Left ventricle myocardium inferior (tissue), 1 donor: Measurements from ENCODE around the gene STK25. TPM values are rescaled to one million over a fixed set of nuclear protein-coding genes. Genes with fewer than 3 reads are reported as not detected.

Experiments used
- DNase-seq: peaks from one replicate; pipeline ENCODE4 v3.0.0-alpha.2; 2020
- H3K27ac ChIP-seq: fragments of 200-600 bp; replicated peaks from 2 replicates; pipeline ENCODE4 v1.8.0; 2021
- H3K27me3 ChIP-seq: fragments of 200-600 bp; 2 replicates; pipeline ENCODE4 v1.8.0; 2021; ENCODE audit warnings: low read depth
- H3K36me3 ChIP-seq: fragments of 200-600 bp; 2 replicates; pipeline ENCODE4 v1.8.0; 2021
- H3K4me1 ChIP-seq: fragments of 200-600 bp; 2 replicates; pipeline ENCODE4 v1.8.0; 2021
- H3K4me3 ChIP-seq: fragments of 200-600 bp; 2 replicates; pipeline ENCODE4 v1.8.0; 2021; ENCODE audit warnings: mild to moderate bottlenecking, moderate library complexity
- H3K9me3 ChIP-seq: fragments of 200-600 bp; replicated peaks from 2 replicates; pipeline ENCODE4 v1.8.0; 2021
- CTCF ChIP-seq: fragments of 200-600 bp; IDR thresholded peaks from 2 replicates; pipeline ENCODE4 v1.8.0; 2021; ENCODE audit warnings: antibody characterized with exemption, mild to moderate bottlenecking, borderline replicate concordance
- intact Hi-C: fragments of 100-400 bp; cut with micrococcal nuclease; formaldehyde crosslinking; loops from one replicate; pipeline ENCODE4 v1.11.0; 2022
- total RNA-seq: library from RNA; stranded (reverse); fragmentation: NEBNext Ultra II Directional; extraction: Animal tissue kit (Norgen Biotek cat#: 25700); gene quantifications from one replicate; pipeline ENCODE4 v1.2.1, GENCODE V29; 2021
- donor health status: DM: no; HTN: yes; CAD: no; lungs with severe emphysema.

The STK25 gene
- total RNA-seq, 1 donor from 2014 or later = 89.1 TPM

DNA sequence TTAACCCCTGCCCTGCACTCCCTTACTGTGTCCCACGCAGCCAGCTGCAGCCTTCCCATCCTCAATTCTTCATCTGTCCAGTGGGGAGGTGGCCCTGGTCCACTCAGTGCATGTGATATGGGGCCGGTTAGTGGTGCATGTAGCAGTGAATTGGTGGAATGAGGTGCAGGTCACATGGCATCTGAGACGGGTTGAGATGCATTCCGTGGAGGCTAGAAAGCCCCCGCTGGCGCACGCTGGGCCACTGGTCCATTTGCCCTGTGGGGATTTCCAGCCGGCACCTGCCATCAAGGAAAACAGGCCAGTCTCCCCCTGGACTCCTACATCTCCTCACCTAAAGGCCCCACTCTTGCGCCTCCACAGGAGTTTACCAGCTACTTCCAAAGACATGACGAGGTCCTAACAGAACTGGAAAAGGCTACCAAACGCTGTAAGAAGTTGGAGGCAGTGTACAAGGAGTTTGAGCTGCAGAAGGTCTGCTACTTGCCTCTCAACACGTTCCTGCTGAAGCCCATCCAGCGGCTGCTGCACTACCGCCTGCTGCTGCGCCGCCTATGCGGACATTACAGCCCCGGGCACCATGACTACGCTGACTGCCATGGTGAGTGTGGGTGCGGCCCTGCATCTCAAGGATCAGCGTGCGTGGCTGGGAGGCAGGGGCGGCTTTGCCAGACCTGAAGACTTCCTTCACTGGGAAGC, 40.5 kb downstream of the STK25 start:
- intact Hi-C loops = no loop called here
- Histone ChIP-seq H3K4me3 (no peak overlapping the region), H3K27ac (no peak overlapping the region), H3K9me3 (no peaks in the 10 kb centered on the region), H3K36me3 (peaks cover 23% of the 10 kb centered on the region), H3K27me3 (no peaks in the 10 kb centered on the region), H3K4me1 (no peaks in the 10 kb centered on the region)
- TF ChIP-seq CTCF = no peak
- no peak for DNase-seq

- Histone ChIP-seq H3K4me1 (no peaks in the 10 kb centered on the region), H3K9me3 (no peaks in the 10 kb centered on the region), H3K4me3 (no peak overlapping the region), H3K27me3 (no peaks in the 10 kb centered on the region), H3K27ac (no peak overlapping the region), H3K36me3 (peaks cover 29% of the 10 kb centered on the region)
- TF ChIP-seq CTCF = no peak
- DNase-seq = no peak
- intact Hi-C loops = no loop called here
These were observed 42.2 kb downstream of the STK25 start for GRCh38 chr2:241466230-241466629.

DNA sequence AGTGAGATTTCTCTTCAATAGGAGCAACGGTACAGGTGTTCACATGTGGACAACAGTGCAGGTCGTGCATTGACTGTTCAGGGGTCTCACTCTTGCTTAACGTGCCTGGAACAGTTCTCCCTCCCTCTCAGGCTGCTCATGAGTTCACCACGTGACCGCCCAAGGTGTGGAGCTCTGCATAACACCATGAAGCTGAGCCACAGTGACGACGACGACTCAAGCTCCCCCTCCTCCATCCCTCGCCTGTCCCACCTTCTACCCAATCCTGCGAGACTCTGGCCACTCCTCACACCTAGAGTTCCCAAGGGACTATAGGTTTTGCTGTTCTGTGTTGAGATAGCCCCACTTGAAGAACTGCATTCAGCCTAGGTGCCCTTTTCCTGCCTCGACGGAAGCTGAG, 42.8 kb downstream of the STK25 start:
- H3K27me3 ChIP-seq = no peaks in the 10 kb centered on the region
- DNase-seq = no peak
- intact Hi-C loops = no loop called here
- no peak for TF ChIP-seq CTCF
- peaks cover 29% of the 10 kb centered on the region for H3K36me3 ChIP-seq
- no peaks in the 10 kb centered on the region for H3K4me1 ChIP-seq
- no peaks in the 10 kb centered on the region for H3K9me3 ChIP-seq
- H3K4me3 ChIP-seq = no peak overlapping the region
- no peak overlapping the region for H3K27ac ChIP-seq

DNA sequence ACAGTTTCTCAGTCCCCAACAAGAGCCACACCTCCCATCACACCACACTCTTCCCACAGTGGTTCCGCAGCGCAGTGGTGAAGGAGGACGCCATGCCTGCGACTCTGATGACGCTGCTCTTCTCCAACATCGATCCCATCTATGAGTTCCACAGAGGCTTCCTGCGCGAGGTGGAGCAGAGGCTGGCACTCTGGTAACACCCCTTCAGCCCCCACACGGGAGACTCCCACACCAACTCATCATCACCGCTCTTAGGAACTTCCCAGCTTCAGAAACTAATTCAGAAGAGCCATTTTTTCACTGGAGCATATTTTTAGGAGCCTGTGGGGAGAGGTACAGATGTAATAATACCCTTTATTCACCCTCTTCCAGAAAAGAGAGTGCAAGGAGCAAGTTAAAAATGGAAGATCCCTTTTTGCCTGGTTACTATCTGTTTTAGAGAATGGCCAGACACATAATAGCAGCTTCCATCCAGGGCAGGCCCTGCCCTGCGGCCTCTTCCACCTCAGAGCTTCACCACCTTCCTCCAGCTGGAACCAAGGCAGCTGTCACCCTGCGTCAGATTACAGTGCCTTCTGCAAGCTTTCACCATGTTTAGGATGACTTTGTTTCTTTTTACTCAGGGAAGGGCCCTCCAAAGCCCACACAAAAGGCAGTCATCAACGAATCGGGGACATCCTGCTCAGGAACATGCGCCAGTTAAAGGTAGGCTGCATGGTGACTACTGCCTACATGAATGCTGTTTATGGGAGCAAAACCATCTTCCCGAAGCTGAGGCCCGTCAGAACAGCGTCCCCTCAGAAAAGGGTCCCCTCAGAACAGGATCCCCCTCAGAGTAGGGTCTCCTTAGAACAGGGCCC, 44.9 kb downstream of the STK25 start:
- Histone ChIP-seq H3K36me3 (peaks cover 21% of the 10 kb centered on the region), H3K27ac (no peak overlapping the region), H3K4me3 (no peak overlapping the region), H3K9me3 (no peaks in the 10 kb centered on the region), H3K27me3 (no peaks in the 10 kb centered on the region), H3K4me1 (no peaks in the 10 kb centered on the region)
- intact Hi-C loops = no loop called here
- no peak for TF ChIP-seq CTCF
- DNase-seq = no peak

GRCh38 chr2:241461693-241462677, 46.4 kb downstream of the STK25 start:
- no peaks in the 10 kb centered on the region for H3K4me1 ChIP-seq
- H3K9me3 ChIP-seq = no peaks in the 10 kb centered on the region
- no peak for TF ChIP-seq CTCF
- peaks cover 14% of the 10 kb centered on the region for H3K36me3 ChIP-seq
- intact Hi-C loops = no loop called here
- no peak overlapping the region for H3K4me3 ChIP-seq
- no peak for DNase-seq
- no peak overlapping the region for H3K27ac ChIP-seq
- no peaks in the 10 kb centered on the region for H3K27me3 ChIP-seq
